ENCODE data around the gene CCDC63. TPM values are rescaled to one million over a fixed set of nuclear protein-coding genes. Genes with fewer than 3 reads are reported as not detected.

The CCDC63 gene
- total and polyA plus RNA-seq, 2 of the 13 experiments (the other 11 are each of a cell fraction or from before 2014, with no cell fraction given): not detected

DNA sequence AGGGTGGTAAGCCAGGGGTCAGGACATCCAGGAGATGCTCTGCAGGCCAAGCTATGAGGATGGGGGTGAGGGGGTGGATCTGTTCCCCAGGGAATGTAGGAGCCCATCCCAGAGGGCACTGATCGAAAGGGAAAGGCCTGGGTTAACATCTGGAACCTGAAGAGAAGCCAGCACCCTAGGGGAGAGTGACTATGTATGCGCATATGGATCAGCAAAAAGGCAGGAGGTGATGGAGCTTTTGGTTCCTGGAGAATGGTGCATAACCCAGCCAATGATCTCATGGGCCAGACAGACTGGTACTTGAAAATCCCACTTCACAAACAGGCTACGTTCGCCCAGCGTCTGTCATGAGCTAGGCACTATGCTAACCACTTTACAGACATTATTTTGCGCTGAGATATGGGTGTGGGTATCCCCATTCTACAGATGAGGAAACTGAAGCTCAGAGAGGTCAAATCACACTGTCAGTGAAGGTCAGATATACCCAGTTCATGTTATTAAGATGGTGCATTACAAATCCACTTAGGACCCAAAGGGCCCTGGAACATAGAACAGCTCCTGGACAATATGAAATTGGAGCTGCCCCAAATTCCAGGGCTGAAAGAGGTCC lies 1.6 kb downstream of the CCDC63 start:
- CTCF ChIA-PET (ENCODE audit: low intra/inter-chr PET ratio, low total read pairs): no interaction called here
- Histone ChIP-seq H3K4me3 (replicated peaks in 1 of 3; ENCODE audit: insufficient read depth in 1 of 3, low read depth in 2 of 3, low read length in 3 of 3) (no peak overlapping the region), H3K27me3 (ENCODE audit: control insufficient read depth in 1 of 2, insufficient read depth in 2 of 2, low read length in 2 of 2) (peaks cover 7 to 57% of the 10 kb centered on the region in 2 experiments; a peak in 4 of 5 replicates), H3K4me2 (ENCODE audit: low read depth, low read length) (no peak overlapping the region), H3K4me1 (ENCODE audit: insufficient read depth, low read length) (no peaks in the 10 kb centered on the region), H2AFZ (ENCODE audit: low read length) (no peak overlapping the region), H3K79me2 (ENCODE audit: insufficient read depth, low read length) (no peaks in the 10 kb centered on the region), H4K20me1 (ENCODE audit: insufficient read depth, low read length) (no peaks in the 10 kb centered on the region), H3K36me3 (replicated peaks in 1 of 2; ENCODE audit: control insufficient read depth in 1 of 2, insufficient read depth in 2 of 2, low read length in 2 of 2) (no peaks in the 10 kb centered on the region), H3K9ac (ENCODE audit: insufficient read depth, low read depth, low read length) (no peak overlapping the region), H3K9me3 (ENCODE audit: low read length) (no peaks in the 10 kb centered on the region), H3K27ac (ENCODE audit: extremely low read length, insufficient read depth, low read length) (no peak overlapping the region)
- no TSS peak for BruUV-seq (replicated peaks)
- TF ChIP-seq, protein P1, sequence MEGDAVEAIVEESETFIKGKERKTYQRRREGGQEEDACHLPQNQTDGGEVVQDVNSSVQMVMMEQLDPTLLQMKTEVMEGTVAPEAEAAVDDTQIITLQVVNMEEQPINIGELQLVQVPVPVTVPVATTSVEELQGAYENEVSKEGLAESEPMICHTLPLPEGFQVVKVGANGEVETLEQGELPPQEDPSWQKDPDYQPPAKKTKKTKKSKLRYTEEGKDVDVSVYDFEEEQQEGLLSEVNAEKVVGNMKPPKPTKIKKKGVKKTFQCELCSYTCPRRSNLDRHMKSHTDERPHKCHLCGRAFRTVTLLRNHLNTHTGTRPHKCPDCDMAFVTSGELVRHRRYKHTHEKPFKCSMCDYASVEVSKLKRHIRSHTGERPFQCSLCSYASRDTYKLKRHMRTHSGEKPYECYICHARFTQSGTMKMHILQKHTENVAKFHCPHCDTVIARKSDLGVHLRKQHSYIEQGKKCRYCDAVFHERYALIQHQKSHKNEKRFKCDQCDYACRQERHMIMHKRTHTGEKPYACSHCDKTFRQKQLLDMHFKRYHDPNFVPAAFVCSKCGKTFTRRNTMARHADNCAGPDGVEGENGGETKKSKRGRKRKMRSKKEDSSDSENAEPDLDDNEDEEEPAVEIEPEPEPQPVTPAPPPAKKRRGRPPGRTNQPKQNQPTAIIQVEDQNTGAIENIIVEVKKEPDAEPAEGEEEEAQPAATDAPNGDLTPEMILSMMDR (CRISPR knock-in tag; IDR thresholded peaks at IDR 0.05): no peak
- 0 out of 2 replicates have a peak, but pooled peaks have one; percentile 10 for TF ChIP-seq ZNF629 (CRISPR knock-in tag; conservative IDR thresholded peaks at IDR 0.05)
- TF ChIP-seq ZFP36 (IDR thresholded peaks at IDR 0.05; ENCODE audit: borderline replicate concordance, low read depth, low read length, partially characterized antibody): no peak
- TF ChIP-seq HDAC1 (CRISPR knock-in tag; IDR thresholded peaks at IDR 0.05): no peak
- intact Hi-C loops (cut with micrococcal nuclease; ENCODE audit: unreplicated experiment): no loop called here
- DNase-seq (ENCODE audit: low spot score) (no peak), ATAC-seq (no peak), FAIRE-seq (no peak)
- in situ Hi-C loops (cut with HindIII; ENCODE audit: extremely low pct_ligation_motif_present, low pct_unique_long_range_greater_than_20kb): no loop called here
- whole genome bisulfite sequencing (ENCODE audit: low lambda C conversion rate): 49% methylated on average over 6 of the region's 6 CpGs
- POLR2A ChIA-PET: no interaction called here

DNA sequence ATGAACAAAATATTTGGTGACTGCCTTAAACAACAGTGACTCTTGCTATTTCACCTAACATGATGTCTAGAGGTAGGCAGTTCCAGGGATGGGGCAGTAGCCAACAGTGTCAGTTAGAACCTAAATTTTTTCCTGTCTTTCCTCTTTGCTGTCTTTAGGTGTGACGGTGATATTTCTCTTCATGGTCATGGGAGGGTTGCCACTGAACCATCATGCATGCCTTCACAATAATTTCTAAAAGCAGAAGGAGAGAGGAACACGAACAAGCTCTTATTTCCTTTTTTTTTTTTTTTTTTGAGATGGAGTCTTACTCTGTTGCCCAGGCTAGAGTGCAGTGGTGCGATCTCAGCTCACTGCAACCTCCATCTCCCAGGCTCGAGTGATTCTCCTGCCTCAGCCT lies 2.4 kb downstream of the CCDC63 start:
- Histone ChIP-seq H3K9me3 (ENCODE audit: low read length) (no peaks in the 10 kb centered on the region), H3K4me2 (ENCODE audit: low read depth, low read length) (no peak overlapping the region), H3K27me3 (ENCODE audit: control insufficient read depth in 1 of 2, insufficient read depth in 2 of 2, low read length in 2 of 2) (peaks cover 7 to 54% of the 10 kb centered on the region in 2 experiments; a peak in 4 of 5 replicates), H2AFZ (ENCODE audit: low read length) (no peak overlapping the region), H3K36me3 (replicated peaks in 1 of 2; ENCODE audit: control insufficient read depth in 1 of 2, insufficient read depth in 2 of 2, low read length in 2 of 2) (no peaks in the 10 kb centered on the region), H3K4me1 (ENCODE audit: insufficient read depth, low read length) (no peaks in the 10 kb centered on the region), H3K4me3 (replicated peaks in 1 of 3; ENCODE audit: insufficient read depth in 1 of 3, low read depth in 2 of 3, low read length in 3 of 3) (no peak overlapping the region), H3K79me2 (ENCODE audit: insufficient read depth, low read length) (no peaks in the 10 kb centered on the region), H4K20me1 (ENCODE audit: insufficient read depth, low read length) (no peaks in the 10 kb centered on the region), H3K9ac (ENCODE audit: insufficient read depth, low read depth, low read length) (no peak overlapping the region), H3K27ac (ENCODE audit: extremely low read length, insufficient read depth, low read length) (no peak overlapping the region)
- TF ChIP-seq NR2F6 (IDR thresholded peaks at IDR 0.05): no peak
- no peak for TF ChIP-seq NR2F6 (CRISPR knock-in tag; IDR thresholded peaks at IDR 0.05)
- TF ChIP-seq, protein P2, sequence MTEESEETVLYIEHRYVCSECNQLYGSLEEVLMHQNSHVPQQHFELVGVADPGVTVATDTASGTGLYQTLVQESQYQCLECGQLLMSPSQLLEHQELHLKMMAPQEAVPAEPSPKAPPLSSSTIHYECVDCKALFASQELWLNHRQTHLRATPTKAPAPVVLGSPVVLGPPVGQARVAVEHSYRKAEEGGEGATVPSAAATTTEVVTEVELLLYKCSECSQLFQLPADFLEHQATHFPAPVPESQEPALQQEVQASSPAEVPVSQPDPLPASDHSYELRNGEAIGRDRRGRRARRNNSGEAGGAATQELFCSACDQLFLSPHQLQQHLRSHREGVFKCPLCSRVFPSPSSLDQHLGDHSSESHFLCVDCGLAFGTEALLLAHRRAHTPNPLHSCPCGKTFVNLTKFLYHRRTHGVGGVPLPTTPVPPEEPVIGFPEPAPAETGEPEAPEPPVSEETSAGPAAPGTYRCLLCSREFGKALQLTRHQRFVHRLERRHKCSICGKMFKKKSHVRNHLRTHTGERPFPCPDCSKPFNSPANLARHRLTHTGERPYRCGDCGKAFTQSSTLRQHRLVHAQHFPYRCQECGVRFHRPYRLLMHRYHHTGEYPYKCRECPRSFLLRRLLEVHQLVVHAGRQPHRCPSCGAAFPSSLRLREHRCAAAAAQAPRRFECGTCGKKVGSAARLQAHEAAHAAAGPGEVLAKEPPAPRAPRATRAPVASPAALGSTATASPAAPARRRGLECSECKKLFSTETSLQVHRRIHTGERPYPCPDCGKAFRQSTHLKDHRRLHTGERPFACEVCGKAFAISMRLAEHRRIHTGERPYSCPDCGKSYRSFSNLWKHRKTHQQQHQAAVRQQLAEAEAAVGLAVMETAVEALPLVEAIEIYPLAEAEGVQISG (CRISPR knock-in tag; IDR thresholded peaks at IDR 0.05): no peak
- no peak for TF ChIP-seq TAF1 (CRISPR knock-in tag; IDR thresholded peaks at IDR 0.05)
- no peak for TF ChIP-seq ZFP1 (CRISPR knock-in tag; IDR thresholded peaks at IDR 0.05)
- ChIA-PET CTCF (ENCODE audit: low intra/inter-chr PET ratio, low total read pairs) (no interaction called here), POLR2A (no interaction called here)
- DNase-seq (ENCODE audit: low spot score) (no peak), ATAC-seq (no peak), FAIRE-seq (no peak)
- in situ Hi-C loops (cut with HindIII; ENCODE audit: extremely low pct_ligation_motif_present, low pct_unique_long_range_greater_than_20kb): no loop called here
- intact Hi-C loops (cut with micrococcal nuclease; ENCODE audit: unreplicated experiment): no loop called here
- BruUV-seq (replicated peaks): no TSS peak
- WGBS (ENCODE audit: low lambda C conversion rate): 0% methylated on average over 4 of the region's 4 CpGs

Measured in HepG2 (cell line).